GM23248 (cell line): ENCODE data around the gene ARMC10.

Source experiments
- EZH2 ChIP-seq: fragments of 200-600 bp; sonication (generic); IDR thresholded peaks from 2 replicates; pipeline ENCODE4 v1.6.1; 2018; ENCODE audit warnings: antibody characterized with exemption, mild to moderate bottlenecking; ENCODE audit not compliant: insufficient read depth, poor library complexity, severe bottlenecking
- EZH2phosphoT487 ChIP-seq: fragments of 200-600 bp; sonication (generic); IDR thresholded peaks from 2 replicates; pipeline ENCODE4 v1.6.1; 2018; ENCODE audit warnings: antibody characterized with exemption, moderate library complexity, mild to moderate bottlenecking, low read depth; ENCODE audit not compliant: insufficient read depth

- no peak for TF ChIP-seq EZH2
- TF ChIP-seq EZH2phosphoT487, result no peak
Observed at GRCh38 chr7:103127006-103127405, 52.1 kb downstream of the ARMC10 start.
